Activated gamma-delta T cell treated with anti-CD3 and anti-CD28 coated beads, Interleukin-2, amount 50 U/mL, for 16 hours (primary cell): ENCODE data around the gene TEAD1.

ENCODE experiments used
- DNase-seq: peaks from one replicate; pipeline ENCODE4 v3.0.0-alpha.2; 2020; ENCODE audit warnings: low read depth

Gene TEAD1

GRCh38 chr11:12673924-12674570 lies at the start of gene TEAD1:
Gene TEAD1, plus strand, starts transcription at chr11:12674421.
- peak; percentile 51 for DNase-seq

GRCh38 chr11:12624595-12624994 lies 49.6 kb upstream of the TEAD1 start:
- no peak for DNase-seq

GRCh38 chr11:12625438-12626071 lies 48.7 kb upstream of the TEAD1 start:
- no peak for DNase-seq

GRCh38 chr11:12626616-12627015 lies 47.6 kb upstream of the TEAD1 start:
- no peak for DNase-seq

GRCh38 chr11:12628314-12628713 lies 45.9 kb upstream of the TEAD1 start:
- no peak for DNase-seq

- no peak for DNase-seq
These were observed 44.5 kb upstream of the TEAD1 start for GRCh38 chr11:12629601-12630313.

- DNase-seq = no peak
These were observed 42.6 kb upstream of the TEAD1 start for GRCh38 chr11:12631651-12632050.

GRCh38 chr11:12634329-12634728 lies 39.9 kb upstream of the TEAD1 start:
- no peak for DNase-seq

GRCh38 chr11:12636871-12637410 lies 37.3 kb upstream of the TEAD1 start:
- no peak for DNase-seq

- no peak for DNase-seq
These were observed 34.8 kb upstream of the TEAD1 start for GRCh38 chr11:12639388-12639787.

GRCh38 chr11:12640355-12640754 lies 33.9 kb upstream of the TEAD1 start:
- no peak for DNase-seq

GRCh38 chr11:12640926-12641849 lies 33.0 kb upstream of the TEAD1 start:
- no peak for DNase-seq

- no peak for DNase-seq
These were observed 32.2 kb upstream of the TEAD1 start for GRCh38 chr11:12642040-12642439.

GRCh38 chr11:12642806-12643428 lies 31.3 kb upstream of the TEAD1 start:
- no peak for DNase-seq

- DNase-seq = no peak
These were observed 27.7 kb upstream of the TEAD1 start for GRCh38 chr11:12646478-12646877.

- no peak for DNase-seq
These were observed 20.5 kb upstream of the TEAD1 start for GRCh38 chr11:12653729-12654128.

GRCh38 chr11:12655842-12656241 lies 18.4 kb upstream of the TEAD1 start:
- DNase-seq = no peak

- no peak for DNase-seq
These were observed 16.9 kb upstream of the TEAD1 start for GRCh38 chr11:12657336-12657735.

GRCh38 chr11:12657981-12658380 lies 16.2 kb upstream of the TEAD1 start:
- no peak for DNase-seq

- DNase-seq = no peak
These were observed 12.0 kb upstream of the TEAD1 start for GRCh38 chr11:12662101-12662689.

- no peak for DNase-seq
These were observed 9.8 kb upstream of the TEAD1 start for GRCh38 chr11:12664385-12664784.
